A549 (cell line): ENCODE data around the gene CFAP73. TPM values are rescaled to one million over a fixed set of nuclear protein-coding genes. Genes with fewer than 3 reads are reported as not detected.

Source experiments
- ATAC-seq, 2 experiments: fragments of 200-7000 bp in 1 of 2; fragments of >200 bp in 1 of 2; cut with Nextera tagmentation in 1 of 2; cut with Tn5 transposase in 1 of 2; 3 replicates each; pipeline versions ENCODE4 v1.8.0 to v1.9.1; 2018 to 2020; ENCODE audit warnings: mild to moderate bottlenecking in 1 of 2, moderate library complexity in 1 of 2
- CTCF ChIA-PET: fragments of 300-600 bp; sonication (Branson Sonifier 250); formaldehyde crosslinking; extraction: SDS; loops from one replicate; lab custom pipeline; 2021; ENCODE audit warnings: antibody characterized with exemption, inconsistent platforms; lab: Yijun Ruan, JAX
- POLR2A ChIA-PET: fragments of 350-600 bp; formaldehyde crosslinking; extraction: SDS; loops from one replicate; lab custom pipeline; 2021; ENCODE audit warnings: antibody characterized with exemption, inconsistent platforms; lab: Yijun Ruan, JAX
- DNase-seq, 2 experiments: peaks; one replicate each; pipeline versions ENCODE4 v3.0.0 to v3.0.0-alpha.2; 2011 to 2016; ENCODE audit warnings: low read depth in 1 of 2, low spot score in 1 of 2
- FAIRE-seq: peaks from 2 replicates; lab custom pipeline; 2011; peaks lifted over from hg19 to GRCh38; lab: Jason Lieb, UNC
- H3K27ac ChIP-seq, 2 experiments: fragments of >200 bp; sonication (Bioruptor Twin); formaldehyde crosslinking; 3 replicates each; pipeline ENCODE4 v1.5.1; 2016 to 2017
- H3K4me1 ChIP-seq: fragments of >200 bp; sonication (Bioruptor Twin); formaldehyde crosslinking; 3 replicates; pipeline ENCODE4 v1.6.1; 2016
- H3K4me2 ChIP-seq: fragments of >200 bp; sonication (Bioruptor Twin); formaldehyde crosslinking; 3 replicates; pipeline ENCODE4 v1.6.1; 2016
- H3K4me3 ChIP-seq: fragments of >200 bp; sonication (Bioruptor Twin); formaldehyde crosslinking; 3 replicates; pipeline ENCODE4 v1.5.1; 2016
- H3K9me3 ChIP-seq: fragments of >200 bp; sonication (Bioruptor Twin); formaldehyde crosslinking; 3 replicates; pipeline ENCODE4 v1.6.1; 2016
- ATOH8 ChIP-seq: fragments of 250-450 bp; sonication (Bioruptor Pico); IDR thresholded peaks from 2 replicates; pipeline ENCODE4 v1.5.0; 2020; ENCODE audit warnings: low read depth, mild to moderate bottlenecking, moderate library complexity
- BCL3 ChIP-seq: fragments of >200 bp; sonication (Bioruptor Twin); formaldehyde crosslinking; IDR thresholded peaks from 3 replicates; pipeline ENCODE4 v1.6.1; 2016
- CBX2 ChIP-seq: fragments of 200-600 bp; sonication (generic); IDR thresholded peaks from 2 replicates; pipeline ENCODE4 v1.6.1; 2016; ENCODE audit warnings: low read depth, mild to moderate bottlenecking, borderline replicate concordance
- CHD4 ChIP-seq: fragments of 200-600 bp; sonication (generic); IDR thresholded peaks from 2 replicates; pipeline ENCODE4 v1.6.1; 2016; ENCODE audit warnings: antibody characterized with exemption, mild to moderate bottlenecking, borderline replicate concordance
- CTCF ChIP-seq: fragments of >200 bp; sonication (Bioruptor Twin); formaldehyde crosslinking; IDR thresholded peaks from 3 replicates; pipeline ENCODE4 v1.5.1; 2016
- ELK1 ChIP-seq: fragments of 150-350 bp; IDR thresholded peaks from 2 replicates; pipeline ENCODE4 v1.6.1; 2014; ENCODE audit warnings: low read depth, mild to moderate bottlenecking, low read length
- EP300 ChIP-seq, 2 experiments: fragments of >200 bp; sonication (Bioruptor Twin); formaldehyde crosslinking; IDR thresholded peaks; 2 replicates in 1 of 2; 3 replicates in 1 of 2; pipeline ENCODE4 v1.6.1; 2016 to 2017
- GATA3 ChIP-seq: IDR thresholded peaks from 2 replicates; pipeline ENCODE4 v1.6.1; 2012; ENCODE audit warnings: borderline replicate concordance
- HOXB5 ChIP-seq: fragments of 250-450 bp; sonication (Bioruptor Pico); IDR thresholded peaks from 2 replicates; pipeline ENCODE4 v1.5.0; 2020; ENCODE audit warnings: mild to moderate bottlenecking, moderate library complexity
- JUN ChIP-seq, 2 experiments: fragments of >200 bp; sonication (Bioruptor Twin); formaldehyde crosslinking; IDR thresholded peaks; 2 replicates in 1 of 2; 3 replicates in 1 of 2; pipeline ENCODE4 v1.6.1; 2016 to 2017
- MAX ChIP-seq: IDR thresholded peaks from 2 replicates; pipeline ENCODE4 v1.6.1; 2012
- POLR2A ChIP-seq: IDR thresholded peaks from 2 replicates; pipeline ENCODE4 v1.6.1; 2012; ENCODE audit warnings: mild to moderate bottlenecking, low read length
- REST ChIP-seq: fragments of 200-600 bp; sonication (generic); IDR thresholded peaks from 2 replicates; pipeline ENCODE4 v1.6.1; 2016; ENCODE audit warnings: antibody characterized with exemption, mild to moderate bottlenecking, moderate library complexity
- RFX5 ChIP-seq: fragments of 450-650 bp; IDR thresholded peaks from 2 replicates; pipeline ENCODE4 v1.7.1; 2014; ENCODE audit warnings: antibody characterized with exemption, mild to moderate bottlenecking, moderate library complexity
- RNF2 ChIP-seq: fragments of 200-600 bp; sonication (generic); IDR thresholded peaks from 2 replicates; pipeline ENCODE4 v1.6.1; 2016; ENCODE audit warnings: low read depth, mild to moderate bottlenecking, antibody characterized with exemption, moderate library complexity, borderline replicate concordance
- TP53 ChIP-seq: fragments of 250-450 bp; sonication (Bioruptor Pico); IDR thresholded peaks from 2 replicates; pipeline ENCODE4 v1.5.0; 2021; ENCODE audit warnings: mild to moderate bottlenecking, moderate library complexity
- USF2 ChIP-seq: fragments of 450-650 bp; IDR thresholded peaks from 2 replicates; pipeline ENCODE4 v1.6.1; 2014; ENCODE audit warnings: antibody characterized with exemption
- WGBS: methylation state at CpG from one replicate; pipeline ENCODE4 v1.1.6; 2017; ENCODE audit errors: missing lambda C conversion rate; 5-methylcytosine and 5-hydroxymethylcytosine counted together
- polyA plus RNA-seq, 4 experiments: library from polyadenylated mRNA; depleted of rRNA in 3 of 4; stranded (reverse); fragments of >200 nt; fragmentation: RNase III in 1 of 4; extraction: RNeasy Plus Mini Kit Qiagen cat#74134 plus additional on column Dnase treatment in 1 of 4; gene quantifications; 2 replicates in 3 of 4; 3 replicates in 1 of 4; pipeline ENCODE4 v1.2.3, GENCODE V29; 2011 to 2017

The CFAP73 gene
- polyA plus RNA-seq, 2 of the 4 experiments (the other 2 are of a cell fraction) = 0.05 TPM; not detected in 1

- Histone ChIP-seq H3K4me3 (no peak overlapping the region), H3K27ac (no peak overlapping the region), H3K9me3 (peaks cover 9% of the 10 kb centered on the region; the same call in 2 of the 3 replicates), H3K4me1 (peaks cover 5% of the 10 kb centered on the region; the same call in 1 of the 3 replicates), H3K4me2 (no peak overlapping the region)
- TF ChIP-seq CTCF (no peak), HOXB5 (CRISPR knock-in tag) (no peak), EP300 (IDR thresholded peaks at IDR 0.05) (no peak), ELK1 (no peak)
- DNase-seq (no peak), FAIRE-seq (no peak), ATAC-seq (no peak)
- 68% methylated on average over 5 of the region's 5 CpGs for WGBS
- ChIA-PET CTCF (interaction anchor here (0.9 to 2.8 kb wide), 3 partner anchors 9 to 46 kb away, joined by 3 to 14 read pairs (median 5); partner anchors contain the start of gene RASAL1), POLR2A (no interaction called here)
Measured at GRCh38 chr12:113144806-113145205, 4.7 kb upstream of the CFAP73 start.

- ChIA-PET CTCF (interaction anchor here (1.2 to 2.8 kb wide), 2 partner anchors 10 to 28 kb away, joined by 5 to 14 read pairs; partner anchors contain the start of gene RASAL1), POLR2A (no interaction called here)
- no peak overlapping the region for H3K4me2 ChIP-seq
- H3K27ac ChIP-seq = no peak overlapping the region
- no peak overlapping the region for H3K4me3 ChIP-seq
- peaks cover 9% of the 10 kb centered on the region; the same call in 2 of the 3 replicates for H3K9me3 ChIP-seq
- ATAC-seq (no peak), FAIRE-seq (no peak), DNase-seq (no peak)
- WGBS = 72% methylated on average over 12 of the region's 12 CpGs
- peaks cover 6% of the 10 kb centered on the region; the same call in 1 of the 3 replicates for H3K4me1 ChIP-seq
- TF ChIP-seq ATOH8 = no peak
- TF ChIP-seq GATA3 = no peak
- TF ChIP-seq POLR2A = no peak
- TF ChIP-seq BCL3 = no peak
- no peak for TF ChIP-seq JUN (IDR thresholded peaks at IDR 0.05)
- no peak for TF ChIP-seq CBX2
- TF ChIP-seq ELK1 = no peak
- TF ChIP-seq MAX = no peak
- no peak for TF ChIP-seq CHD4
- TF ChIP-seq REST = no peak
- no peak for TF ChIP-seq RFX5
- TF ChIP-seq RNF2 = no peak
- no peak for TF ChIP-seq TP53 (CRISPR knock-in tag)
- no peak for TF ChIP-seq USF2
Measured at GRCh38 chr12:113145720-113146551, 3.6 kb upstream of the CFAP73 start.
